Fibroblast of lung (primary cell): ENCODE measurements around the gene HECW1.

Source experiments
- CTCF ChIP-seq, 2 donors: IDR thresholded peaks in 1 of 2; conservative IDR thresholded peaks in 1 of 2; 1 replicate in 1 of 2; 2 replicates in 1 of 2; pipeline ENCODE4 v1.5.1; 2011 to 2012; ENCODE audit warnings: low read length in 2 of 2, control low read depth in 1 of 2, inconsistent platforms in 1 of 2, low read depth in 1 of 2, mild to moderate bottlenecking in 1 of 2
- EZH2 ChIP-seq: IDR thresholded peaks from 2 replicates; pipeline ENCODE4 v1.5.1; 2012; ENCODE audit warnings: low read length, control low read depth, mild to moderate bottlenecking; ENCODE audit errors: missing control alignments

GRCh38 chr7:43517464-43517863 lies 405.0 kb downstream of the HECW1 start:
- TF ChIP-seq CTCF (conservative IDR thresholded peaks at IDR 0.05 in 1 of 2, IDR thresholded peaks at IDR 0.05 in 1 of 2; ENCODE audit: low read depth in 1 of 2, low read length in 2 of 2) = no peak
- TF ChIP-seq EZH2 = no peak
